Measurements from ENCODE around the gene ZBTB39.

ZBTB39 gene

GRCh38 chr12:57037264-57037663 lies 30.9 kb upstream of the ZBTB39 start:
- DNase-seq (ENCODE audit: low read depth) = no peak
- H3K4me3 ChIP-seq (ENCODE audit: low read depth, low read length) = no peak overlapping the region
- TF ChIP-seq MYC (IDR thresholded peaks at IDR 0.05; ENCODE audit: low read depth, low read length) = no peak
- no peak for TF ChIP-seq POLR2A (IDR thresholded peaks at IDR 0.05; ENCODE audit: extremely low read depth, insufficient read length)
- TF ChIP-seq CTCF (IDR thresholded peaks at IDR 0.05; ENCODE audit: low read depth, low read length) = no peak
- TF ChIP-seq MAX (IDR thresholded peaks at IDR 0.05; ENCODE audit: low read depth, low read length) = no peak

GRCh38 chr12:57033431-57033830 lies 27.1 kb upstream of the ZBTB39 start:
- no peak overlapping the region for H3K4me3 ChIP-seq (ENCODE audit: low read depth, low read length)
- TF ChIP-seq CTCF (IDR thresholded peaks at IDR 0.05; ENCODE audit: low read depth, low read length) = no peak
- no peak for TF ChIP-seq POLR2A (IDR thresholded peaks at IDR 0.05; ENCODE audit: extremely low read depth, insufficient read length)
- no peak for TF ChIP-seq MAX (IDR thresholded peaks at IDR 0.05; ENCODE audit: low read depth, low read length)
- no peak for TF ChIP-seq MYC (IDR thresholded peaks at IDR 0.05; ENCODE audit: low read depth, low read length)
- no peak for DNase-seq (ENCODE audit: low read depth)

GRCh38 chr12:57031789-57032188 lies 25.4 kb upstream of the ZBTB39 start:
- no peak for DNase-seq (ENCODE audit: low read depth)
- no peak overlapping the region for H3K4me3 ChIP-seq (ENCODE audit: low read depth, low read length)
- TF ChIP-seq MYC (IDR thresholded peaks at IDR 0.05; ENCODE audit: low read depth, low read length) (no peak), CTCF (IDR thresholded peaks at IDR 0.05; ENCODE audit: low read depth, low read length) (no peak), POLR2A (IDR thresholded peaks at IDR 0.05; ENCODE audit: extremely low read depth, insufficient read length) (no peak), MAX (IDR thresholded peaks at IDR 0.05; ENCODE audit: low read depth, low read length) (no peak)

GRCh38 chr12:57031138-57031725 lies 24.9 kb upstream of the ZBTB39 start:
- peak; percentile 61 for DNase-seq (ENCODE audit: low read depth)

GRCh38 chr12:57029457-57029856 lies 23.1 kb upstream of the ZBTB39 start:
- DNase-seq (ENCODE audit: low read depth) = no peak
- no peak for TF ChIP-seq MAX (IDR thresholded peaks at IDR 0.05; ENCODE audit: low read depth, low read length)
- no peak for TF ChIP-seq POLR2A (IDR thresholded peaks at IDR 0.05; ENCODE audit: extremely low read depth, insufficient read length)
- TF ChIP-seq MYC (IDR thresholded peaks at IDR 0.05; ENCODE audit: low read depth, low read length) = no peak
- no peak for TF ChIP-seq CTCF (IDR thresholded peaks at IDR 0.05; ENCODE audit: low read depth, low read length)

More at GRCh38 chr12:57031138-57031725, 24.9 kb upstream of the ZBTB39 start:
- no peak overlapping the region for H3K4me3 ChIP-seq (ENCODE audit: low read depth, low read length)
- TF ChIP-seq POLR2A (IDR thresholded peaks at IDR 0.05; ENCODE audit: extremely low read depth, insufficient read length) = no peak
- no peak; the same call in 1 of the 2 replicates for TF ChIP-seq MYC (IDR thresholded peaks at IDR 0.05; ENCODE audit: low read depth, low read length)
- no peak for TF ChIP-seq CTCF (IDR thresholded peaks at IDR 0.05; ENCODE audit: low read depth, low read length)
- TF ChIP-seq MAX (IDR thresholded peaks at IDR 0.05; ENCODE audit: low read depth, low read length) = no peak

More at GRCh38 chr12:57029457-57029856, 23.1 kb upstream of the ZBTB39 start:
- no peak overlapping the region for H3K4me3 ChIP-seq (ENCODE audit: low read depth, low read length)

Data from NB4 (cell line).